A549 treated with AZD9567 at 1 μM for 4 hours (cell line): Measurements from ENCODE around the gene EEF1AKMT4. TPM values are rescaled to one million over a fixed set of nuclear protein-coding genes. Genes with fewer than 3 reads are reported as not detected.

Source experiments
- total RNA-seq: library from RNA; stranded (reverse); fragments of 200-300 nt; extraction: Qiagen RNA extraction; gene quantifications from 5 replicates; pipeline ENCODE4 v1.2.3, GENCODE V29; 2022; ENCODE audit not compliant: insufficient read depth

The EEF1AKMT4 gene
- 11.9 to 14.1 TPM (median 13.0 TPM) in 5 replicates for total RNA-seq

GRCh38 chr3:184249412-184250166, at the start of gene EEF1AKMT4:
Gene EEF1AKMT4 (plus strand): TSS chr3:184249672. CDS start chr3:184249695, 23 bp downstream.

GRCh38 chr3:184229394-184230080, 19.9 kb upstream of the EEF1AKMT4 start, which contains the start of gene VWA5B2:
Gene VWA5B2 (plus strand): TSS chr3:184229585. CDS start chr3:184230529, 944 bp downstream.

DNA sequence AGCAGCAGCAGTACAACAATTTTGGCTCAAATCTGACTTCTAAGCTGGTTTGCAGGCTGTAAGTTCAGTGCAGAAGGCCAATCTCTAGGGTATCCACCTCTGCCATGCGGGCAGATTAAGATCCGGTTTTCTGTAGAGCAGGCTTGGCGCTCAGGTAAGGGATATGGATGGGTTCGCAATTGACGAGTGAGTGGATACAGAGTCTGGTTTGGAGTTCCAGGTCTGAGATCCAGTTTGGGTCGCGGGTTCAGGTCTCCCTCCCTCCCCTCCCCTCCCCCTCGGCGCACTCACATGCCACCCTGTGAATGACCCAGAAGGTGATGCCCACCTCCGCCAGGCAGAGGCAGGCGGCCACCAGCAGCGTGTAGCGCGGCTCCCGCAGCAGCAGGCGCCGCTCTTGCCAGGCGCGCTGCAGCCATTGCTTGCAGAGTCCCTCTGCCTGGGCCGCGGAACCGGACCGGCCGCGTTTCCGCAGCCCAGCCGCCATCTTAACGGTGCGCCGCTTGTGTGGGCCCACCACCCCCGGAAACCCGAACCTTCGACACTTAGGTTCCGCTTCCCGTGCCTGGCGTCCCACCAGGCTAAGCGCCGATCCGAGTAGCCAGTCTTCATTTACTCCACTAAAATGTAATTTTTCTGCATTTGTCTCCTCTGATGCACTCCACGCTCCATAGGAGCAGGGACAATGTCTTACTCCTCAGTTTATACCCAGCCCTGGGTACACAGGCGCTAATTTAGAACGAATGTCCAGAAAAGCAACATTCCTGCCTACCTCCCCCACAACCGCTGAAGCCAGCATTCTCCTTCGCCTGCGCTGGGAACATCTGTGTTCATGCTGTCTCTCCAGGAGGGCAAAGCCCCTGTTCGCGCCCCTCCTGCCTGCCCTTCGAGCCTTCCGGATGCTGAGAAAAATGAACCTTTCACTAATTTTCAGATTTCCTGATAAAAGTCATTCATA, 739 bp upstream of the EEF1AKMT4 start, which contains the start of gene ALG3:
TSS of gene ALG3 (minus strand) at position 509 of the 958 bp plus-strand sequence. CDS start at position 487, 22 bp downstream.

GRCh38 chr3:184261270-184261853, 11.9 kb downstream of the EEF1AKMT4 start, which contains the start of gene CAMK2N2:
Gene CAMK2N2 (minus strand): TSS chr3:184261553. CDS start chr3:184261285, 268 bp downstream.

DNA sequence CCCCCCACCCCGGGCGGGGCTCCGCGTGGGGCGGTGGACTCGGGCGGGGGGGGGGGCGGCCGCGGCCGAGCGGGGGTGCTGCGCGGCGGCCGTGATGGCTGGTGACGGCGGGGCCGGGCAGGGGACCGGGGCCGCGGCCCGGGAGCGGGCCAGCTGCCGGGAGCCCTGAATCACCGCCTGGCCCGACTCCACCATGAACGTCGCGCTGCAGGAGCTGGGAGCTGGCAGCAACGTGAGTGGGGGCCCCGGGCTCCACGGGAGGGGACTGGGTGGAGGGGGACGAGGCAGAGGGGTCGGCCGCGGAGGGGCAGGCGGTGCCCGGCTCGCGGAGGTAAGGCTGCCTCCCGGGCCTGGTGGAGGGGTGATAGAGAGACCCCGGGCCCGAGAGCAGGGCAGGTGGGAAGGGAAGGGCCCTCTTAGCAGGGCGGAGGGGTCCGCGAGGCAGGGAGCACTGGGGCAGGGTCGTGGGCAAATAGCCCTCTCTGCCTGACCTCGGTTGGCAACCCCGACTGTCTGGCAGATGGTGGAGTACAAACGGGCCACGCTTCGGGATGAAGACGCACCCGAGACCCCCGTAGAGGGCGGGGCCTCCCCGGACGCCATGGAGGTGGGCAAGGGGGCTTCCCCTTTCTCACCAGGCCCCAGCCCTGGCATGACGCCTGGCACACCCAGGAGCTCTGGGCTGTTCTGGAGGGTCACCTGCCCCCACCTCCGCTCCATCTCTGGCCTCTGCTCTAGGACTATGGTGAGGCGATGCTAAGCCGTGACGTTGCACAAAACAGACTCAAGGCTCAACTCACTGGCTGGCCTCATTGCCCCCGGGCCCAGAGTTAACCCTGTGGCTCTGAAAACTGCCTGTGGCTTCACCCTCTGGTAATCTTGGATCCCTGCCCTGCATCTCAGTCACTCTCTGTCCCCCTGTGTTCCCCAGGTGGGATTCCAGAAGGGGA, 26.8 kb downstream of the EEF1AKMT4 start, which contains the start of gene ECE2:
TSS of gene ECE2 (plus strand) at position 62 of the 950 bp plus-strand sequence. CDS start at position 194, 132 bp downstream.

DNA sequence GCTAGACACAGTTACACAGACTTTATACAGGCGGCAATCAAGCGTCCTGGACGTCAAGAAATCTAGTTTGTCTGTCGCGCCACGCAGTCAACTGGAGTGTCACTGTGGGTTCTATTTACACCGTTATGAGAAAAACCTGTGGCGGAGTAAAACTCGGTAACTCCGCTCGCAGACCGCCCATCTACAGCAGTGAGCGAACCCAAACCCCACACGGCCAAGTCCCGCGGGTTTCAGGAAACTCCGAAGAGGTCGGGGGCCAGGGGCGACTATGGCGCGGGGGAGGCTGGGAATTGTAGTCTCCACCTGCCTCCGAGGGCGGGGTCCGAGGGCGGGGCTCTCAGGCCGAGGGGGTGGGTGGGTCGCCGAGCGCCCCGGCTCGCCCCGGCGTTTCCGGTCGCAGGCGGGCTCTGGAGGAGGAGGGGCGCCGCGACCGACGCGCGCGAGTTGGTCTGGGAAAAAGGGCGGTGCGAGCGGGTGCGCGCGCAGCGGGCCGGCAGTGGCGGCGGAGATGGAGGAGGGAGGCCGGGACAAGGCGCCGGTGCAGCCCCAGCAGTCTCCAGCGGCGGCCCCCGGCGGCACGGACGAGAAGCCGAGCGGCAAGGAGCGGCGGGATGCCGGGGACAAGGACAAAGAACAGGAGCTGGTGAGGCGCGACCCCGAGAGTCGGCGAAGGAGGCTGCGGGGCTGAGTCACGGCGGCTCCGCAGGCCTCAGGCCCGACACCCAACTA, 49.5 kb downstream of the EEF1AKMT4 start, which contains the start of gene PSMD2:
TSS of gene PSMD2 (plus strand) at position 483 of the 729 bp plus-strand sequence. CDS start at position 509, 26 bp downstream.

Other genes starting within 250 kb of the EEF1AKMT4 start
- 9.1 to 17.1 TPM (median 15.7 TPM) in 5 replicates for gene ABCC5, start 231.8 kb upstream of the EEF1AKMT4 start, total RNA-seq
- not detected in 5 replicates for gene HTR3D, start 217.9 kb upstream of the EEF1AKMT4 start, total RNA-seq
- not detected in 5 replicates for gene HTR3C, start 196.6 kb upstream of the EEF1AKMT4 start, total RNA-seq
- gene HTR3E, start 152.6 kb upstream of the EEF1AKMT4 start, total RNA-seq = not detected in 5 replicates
- 20.0 to 30.1 TPM (median 29.4 TPM) in 5 replicates for gene EIF2B5, start 114.3 kb upstream of the EEF1AKMT4 start, total RNA-seq
- gene DVL3, start 94.3 kb upstream of the EEF1AKMT4 start, total RNA-seq = 19.5 to 27.8 TPM (median 26.1 TPM) in 5 replicates
- 297 to 322 TPM (median 311 TPM) in 5 replicates for gene AP2M1, start 74.8 kb upstream of the EEF1AKMT4 start, total RNA-seq
- gene ABCF3, start 63.5 kb upstream of the EEF1AKMT4 start, total RNA-seq = 29.6 to 39.2 TPM (median 36.9 TPM) in 5 replicates
- 0.31 to 0.63 TPM (median 0.49 TPM) in 4 of 5 replicates, not detected in the other for gene VWA5B2, start 20.1 kb upstream of the EEF1AKMT4 start, total RNA-seq
- gene ALG3, start 710 bp upstream of the EEF1AKMT4 start, total RNA-seq = 54.6 to 81.9 TPM (median 70.6 TPM) in 5 replicates
- gene CAMK2N2, start 11.9 kb downstream of the EEF1AKMT4 start, total RNA-seq = 1.3 to 1.7 TPM (median 1.4 TPM) in 4 of 5 replicates, not detected in the other
- gene ECE2, start 26.4 kb downstream of the EEF1AKMT4 start, total RNA-seq = not detected in 5 replicates
- 299 to 355 TPM (median 301 TPM) in 5 replicates for gene PSMD2, start 49.6 kb downstream of the EEF1AKMT4 start, total RNA-seq
- gene EIF4G1, start 64.9 kb downstream of the EEF1AKMT4 start, total RNA-seq = 234 to 275 TPM (median 244 TPM) in 5 replicates
- gene FAM131A, start 87.9 kb downstream of the EEF1AKMT4 start, total RNA-seq = 11.0 to 12.3 TPM (median 11.8 TPM) in 5 replicates
- 2.6 to 7.0 TPM (median 6.4 TPM) in 5 replicates for gene CLCN2, start 111.9 kb downstream of the EEF1AKMT4 start, total RNA-seq
- 75.8 to 84.8 TPM (median 81.8 TPM) in 5 replicates for gene POLR2H, start 112.0 kb downstream of the EEF1AKMT4 start, total RNA-seq
- 0.06 TPM in 1 of 5 replicates, not detected in the others for gene THPO, start 128.5 kb downstream of the EEF1AKMT4 start, total RNA-seq
- 0.15 to 0.35 TPM (median 0.25 TPM) in 4 of 5 replicates, not detected in the other for gene CHRD, start 130.4 kb downstream of the EEF1AKMT4 start, total RNA-seq